ENCODE data around the gene BACE1-AS. TPM values are rescaled to one million over a fixed set of nuclear protein-coding genes. Genes with fewer than 3 reads are reported as not detected.
"Not testable (repeated sequence)": the region's sequence is repeated elsewhere in the genome, so short reads cannot be mapped to it uniquely, and the experiment has no call there.

Gene BACE1-AS
- polyA plus RNA-seq, 10 donors: 8.7 to 17.1 (median 13.2) TPM

- no peak for DNase-seq
These were observed 27.6 kb downstream of the BACE1-AS start for GRCh38 chr11:117318738-117319137.

- peak in 1 of 3 donors; percentile 48 for DNase-seq
These were observed 28.2 kb downstream of the BACE1-AS start for GRCh38 chr11:117319214-117319840.

GRCh38 chr11:117327255-117327566 is 36.1 kb downstream of the BACE1-AS start:
- not testable (repeated sequence) for DNase-seq

- peak; percentile 96 to 99 (median 97) for DNase-seq
These were observed 36.6 kb downstream of the BACE1-AS start, which contains the start of gene CEP164 for GRCh38 chr11:117327567-117328374. Gene CEP164, plus strand, starts transcription at chr11:117327854. Its CDS starts 10,733 bp downstream, at chr11:117338587.

- DNase-seq: peak in 1 of 3 donors; percentile 43
These were observed 37.3 kb downstream of the BACE1-AS start for GRCh38 chr11:117328375-117329010.

- DNase-seq: no peak
These were observed 41.7 kb downstream of the BACE1-AS start for GRCh38 chr11:117332843-117333242.

- no peak for DNase-seq
These were observed 42.8 kb downstream of the BACE1-AS start for GRCh38 chr11:117333917-117334316.

GRCh38 chr11:117334896-117335295 is 43.8 kb downstream of the BACE1-AS start:
- DNase-seq: no peak

- DNase-seq: no peak
These were observed 44.3 kb downstream of the BACE1-AS start for GRCh38 chr11:117335399-117335798.

- no peak for DNase-seq
These were observed 45.9 kb downstream of the BACE1-AS start for GRCh38 chr11:117337076-117337475.

Other genes starting within 250 kb of the BACE1-AS start
- 10 to 100 TPM; 28.3 to 42.5 (median 33.2) TPM for gene SIK3, start 192.9 kb upstream of the BACE1-AS start, polyA plus RNA-seq (ENCODE audit: insufficient read length in 10 of 10)
- 10 to 100 TPM; 40.7 to 57.2 (median 48.9) TPM for gene PAFAH1B2, start 147.1 kb upstream of the BACE1-AS start, polyA plus RNA-seq (ENCODE audit: insufficient read length in 10 of 10)
- gene SIDT2, start 112.6 kb upstream of the BACE1-AS start, polyA plus RNA-seq (ENCODE audit: insufficient read length in 10 of 10): 10 to 100 TPM; 23.0 to 42.5 (median 31.4) TPM
- 100 to 1,000 TPM in 4 of 10 donors, 10 to 100 TPM in 6; 73.2 to 121 (median 92.2) TPM for gene TAGLN, start 92.0 kb upstream of the BACE1-AS start, polyA plus RNA-seq (ENCODE audit: insufficient read length in 10 of 10)
- 10 to 100 TPM; 17.8 to 33.1 (median 22.9) TPM for gene PCSK7, start 59.3 kb upstream of the BACE1-AS start, polyA plus RNA-seq (ENCODE audit: insufficient read length in 10 of 10)
- 10 to 100 TPM; 13.5 to 22.5 (median 18.4) TPM for gene RNF214, start 58.7 kb upstream of the BACE1-AS start, polyA plus RNA-seq (ENCODE audit: insufficient read length in 10 of 10)
- 10 to 100 TPM; 31.7 to 41.2 (median 37.8) TPM for gene BACE1, start 24.9 kb downstream of the BACE1-AS start, polyA plus RNA-seq (ENCODE audit: insufficient read length in 10 of 10)
- gene CEP164, start 36.5 kb downstream of the BACE1-AS start, polyA plus RNA-seq (ENCODE audit: insufficient read length in 10 of 10): 10 to 100 TPM in 8 of 10 donors, 1 to 10 TPM in 2; 9.5 to 18.6 (median 13.3) TPM

All from muscle of back (tissue), 11 donors.